K562 (cell line): ENCODE data around the gene PLD5.

Experiments
- BHLHE40 ChIP-seq: IDR thresholded peaks from 2 replicates; pipeline ENCODE4 v1.6.1; 2011; ENCODE audit warnings: low read length, improper control_type of control experiment
- BRF2 ChIP-seq: IDR thresholded peaks from 3 replicates; pipeline ENCODE4 v1.6.1; 2011; ENCODE audit warnings: borderline replicate concordance, mild to moderate bottlenecking; ENCODE audit not compliant: insufficient read length, insufficient read depth
- CTCF ChIP-seq, 3 experiments: IDR thresholded peaks in 2 of 3; conservative IDR thresholded peaks in 1 of 3; 2 replicates each; pipeline ENCODE4 v1.5.1; 2011 to 2012; ENCODE audit warnings: low read length in 3 of 3, mild to moderate bottlenecking in 3 of 3, control low read depth in 2 of 3, improper control_type of control experiment in 1 of 3, inconsistent platforms in 1 of 3, low read depth in 1 of 3, mixed read lengths in 1 of 3, moderate library complexity in 1 of 3; ENCODE audit not compliant: insufficient read depth in 2 of 3
- ETS2 ChIP-seq: IDR thresholded peaks from 2 replicates; pipeline ENCODE4 v1.6.1; 2016; ENCODE audit warnings: borderline replicate concordance, missing genetic modification characterization, mild to moderate bottlenecking, moderate library complexity, missing compliant biosample characterization; ENCODE audit not compliant: poor library complexity, severe bottlenecking
- GABPB1 ChIP-seq: sonication (generic); formaldehyde crosslinking; IDR thresholded peaks from 2 replicates; pipeline ENCODE4 v1.8.0; 2022; ENCODE audit warnings: mild to moderate bottlenecking, missing genetic modification reagents
- HCFC1 ChIP-seq: IDR thresholded peaks from 2 replicates; pipeline ENCODE4 v1.6.1; 2012; ENCODE audit warnings: low read depth, low read length, improper control_type of control experiment
- HDAC2 ChIP-seq: fragments of 450-650 bp; IDR thresholded peaks from 2 replicates; pipeline ENCODE4 v1.6.1; 2016; ENCODE audit warnings: mild to moderate bottlenecking
- TCF7L2 ChIP-seq: fragments of 150-350 bp; IDR thresholded peaks from 2 replicates; pipeline ENCODE4 v1.6.1; 2016; ENCODE audit warnings: low read depth, mild to moderate bottlenecking, low read length, moderate library complexity
- USF2 ChIP-seq: sonication (generic); formaldehyde crosslinking; IDR thresholded peaks from 2 replicates; pipeline ENCODE4 v1.5.0; 2020; ENCODE audit warnings: missing genetic modification reagents
- ZNF263 ChIP-seq: sonication (generic); formaldehyde crosslinking; IDR thresholded peaks from 2 replicates; pipeline ENCODE4 v1.8.0; 2022; ENCODE audit warnings: mild to moderate bottlenecking, missing genetic modification reagents, borderline replicate concordance

- TF ChIP-seq ZNF263 = no peak
- TF ChIP-seq GABPB1 = no peak
- no peak for TF ChIP-seq ETS2 (tag)
- TF ChIP-seq TCF7L2 = no peak
- TF ChIP-seq BHLHE40 = no peak
- TF ChIP-seq USF2 (CRISPR knock-in tag) = no peak
- no peak for TF ChIP-seq CTCF (IDR thresholded peaks at IDR 0.05 in 2 of 3, conservative IDR thresholded peaks at IDR 0.05 in 1 of 3; ENCODE audit: insufficient read depth in 2 of 3, low read depth in 1 of 3, low read length in 3 of 3)
- no peak for TF ChIP-seq HCFC1
- TF ChIP-seq HDAC2 = no peak
- no peak for TF ChIP-seq BRF2
Measured at GRCh38 chr1:242568666-242569065, 44.2 kb upstream of the PLD5 start.
